H1 (cell line): ENCODE results near the gene OBI1. TPM values are rescaled to one million over a fixed set of nuclear protein-coding genes. Genes with fewer than 3 reads are reported as not detected.

ENCODE experiments used
- CTCF ChIA-PET: fragments of 300-600 bp; sonication (Branson Sonifier 250); formaldehyde crosslinking; loops from one replicate; lab custom pipeline; 2021; ENCODE audit not compliant: partially characterized antibody; lab: Charles Lee
- POLR2A ChIA-PET: fragments of 300-600 bp; sonication (Branson Sonifier 250); formaldehyde crosslinking; loops from one replicate; lab custom pipeline; 2021; ENCODE audit warnings: inconsistent platforms; ENCODE audit not compliant: partially characterized antibody; lab: Charles Lee
- DNase-seq, 2 experiments: peaks; one replicate each; pipeline versions ENCODE4 v3.0.0 to v3.0.0-alpha.2; 2010 to 2022; ENCODE audit warnings: low spot score in 2 of 2, low read depth in 1 of 2, mixed read lengths in 1 of 2
- FAIRE-seq: peaks from 2 replicates; lab custom pipeline; 2011; peaks lifted over from hg19 to GRCh38; lab: Jason Lieb, UNC
- H2AFZ ChIP-seq: 2 replicates; pipeline ENCODE4 v1.8.1; 2012; ENCODE audit warnings: low read length, inconsistent platforms
- H2AK5ac ChIP-seq: 2 replicates; pipeline ENCODE4 v1.6.1; 2013; ENCODE audit warnings: low read depth, low read length
- H2BK120ac ChIP-seq: replicated peaks from 2 replicates; pipeline ENCODE3; 2013; ENCODE audit warnings: low read depth, low read length, inconsistent platforms
- H2BK12ac ChIP-seq: 2 replicates; pipeline ENCODE4 v1.6.1; 2013; ENCODE audit warnings: low read depth, low read length
- H2BK15ac ChIP-seq: 2 replicates; pipeline ENCODE4 v1.6.1; 2013; ENCODE audit warnings: low read length
- H2BK20ac ChIP-seq: 2 replicates; pipeline ENCODE4 v1.6.1; 2013; ENCODE audit warnings: low read length
- H2BK5ac ChIP-seq: 2 replicates; pipeline ENCODE4 v1.6.1; 2013; ENCODE audit warnings: low read depth, low read length
- H3K14ac ChIP-seq: 2 replicates; pipeline ENCODE4 v1.6.1; 2013; ENCODE audit warnings: inconsistent platforms; ENCODE audit not compliant: insufficient read length
- H3K18ac ChIP-seq: 2 replicates; pipeline ENCODE4 v1.6.1; 2013; ENCODE audit warnings: low read length; ENCODE audit errors: extremely low read depth
- H3K23ac ChIP-seq: 2 replicates; pipeline ENCODE4 v1.6.1; 2013; ENCODE audit warnings: inconsistent platforms; ENCODE audit not compliant: insufficient read length
- H3K23me2 ChIP-seq: 2 replicates; pipeline ENCODE4 v1.6.1; 2013; ENCODE audit warnings: low read depth, low read length
- H3K27ac ChIP-seq: 2 replicates; pipeline ENCODE4 v1.6.1; 2011; ENCODE audit warnings: low read depth, low read length, inconsistent platforms
- H3K27me3 ChIP-seq, 4 experiments: replicated peaks in 1 of 4; 1 replicate in 1 of 4; 2 replicates in 3 of 4; pipeline versions ENCODE4 v1.6.1 to v1.8.1; 2011 to 2013; ENCODE audit warnings: low read length in 3 of 4, mild to moderate bottlenecking in 3 of 4, inconsistent platforms in 2 of 4, mixed read lengths in 2 of 4, moderate library complexity in 1 of 4; ENCODE audit not compliant: control insufficient read depth in 3 of 4, insufficient read depth in 3 of 4; ENCODE audit errors: extremely low read depth in 1 of 4
- H3K36me3 ChIP-seq, 4 experiments: 2 replicates each; pipeline versions ENCODE4 v1.6.1 to v1.8.1; 2011 to 2013; ENCODE audit warnings: mild to moderate bottlenecking in 4 of 4, low read length in 3 of 4, moderate library complexity in 2 of 4, control low read depth in 1 of 4, inconsistent platforms in 1 of 4; ENCODE audit not compliant: insufficient read depth in 4 of 4, control insufficient read depth in 2 of 4
- H3K4ac ChIP-seq: replicated peaks from 2 replicates; pipeline ENCODE3; 2013; ENCODE audit warnings: low read length, low read depth, mixed read lengths, inconsistent platforms; ENCODE audit not compliant: insufficient read length
- H3K4me1 ChIP-seq, 4 experiments: replicated peaks in 1 of 4; 1 replicate in 1 of 4; 2 replicates in 3 of 4; pipeline versions ENCODE4 v1.6.1 to v1.8.1; 2011 to 2013; ENCODE audit warnings: low read length in 3 of 4, inconsistent platforms in 2 of 4, mixed read lengths in 1 of 4; ENCODE audit not compliant: insufficient read depth in 4 of 4, control insufficient read depth in 3 of 4
- H3K4me2 ChIP-seq, 2 experiments: 2 replicates each; pipeline versions ENCODE4 v1.6.1 to v1.8.1; 2011 to 2013; ENCODE audit warnings: low read depth in 2 of 2, low read length in 2 of 2, control low read depth in 1 of 2, inconsistent platforms in 1 of 2, mild to moderate bottlenecking in 1 of 2; ENCODE audit not compliant: insufficient read depth in 1 of 2
- H3K4me3 ChIP-seq, 4 experiments: fragments of 200-600, 300-600 bp in 1 of 4; sonication (generic), shearing (Covaris generic), sonication (Bioruptor Twin) in 1 of 4; 2 replicates each; pipeline versions ENCODE4 v1.5.1 to v1.8.1; 2011 to 2016; ENCODE audit warnings: low read length in 4 of 4, low read depth in 3 of 4, control low read depth in 2 of 4, inconsistent platforms in 2 of 4, mild to moderate bottlenecking in 2 of 4, mixed read lengths in 1 of 4, moderate library complexity in 1 of 4; ENCODE audit not compliant: insufficient read depth in 2 of 4; ENCODE audit errors: extremely low read depth in 1 of 4
- H3K56ac ChIP-seq: replicated peaks from 2 replicates; pipeline ENCODE3; 2013; ENCODE audit warnings: low read depth, mild to moderate bottlenecking, mixed read lengths, low read length, inconsistent platforms; ENCODE audit not compliant: insufficient read length
- H3K79me1 ChIP-seq: 2 replicates; pipeline ENCODE4 v1.6.1; 2013; ENCODE audit warnings: low read depth, low read length, control low read depth
- H3K79me2 ChIP-seq, 2 experiments: 2 replicates each; pipeline versions ENCODE4 v1.6.1 to v1.8.1; 2012 to 2013; ENCODE audit warnings: low read length in 2 of 2, mild to moderate bottlenecking in 2 of 2, inconsistent platforms in 1 of 2; ENCODE audit not compliant: insufficient read depth in 2 of 2, control insufficient read depth in 1 of 2
- H3K9ac ChIP-seq, 4 experiments: replicated peaks in 1 of 4; 1 replicate in 1 of 4; 2 replicates in 3 of 4; pipeline versions ENCODE4 v1.6.1 to v1.8.1; 2011 to 2013; ENCODE audit warnings: low read depth in 3 of 4, low read length in 3 of 4, control low read depth in 2 of 4, mild to moderate bottlenecking in 2 of 4, moderate library complexity in 2 of 4, inconsistent platforms in 1 of 4; ENCODE audit errors: extremely low read depth in 1 of 4
- H3K9me3 ChIP-seq, 2 experiments: 2 replicates each; pipeline versions ENCODE4 v1.6.1 to v1.8.1; 2012 to 2013; ENCODE audit warnings: mild to moderate bottlenecking in 2 of 2, moderate library complexity in 2 of 2, control low read depth in 1 of 2, inconsistent platforms in 1 of 2, low read depth in 1 of 2, low read length in 1 of 2, mixed read lengths in 1 of 2; ENCODE audit not compliant: insufficient read depth in 2 of 2
- H4K20me1 ChIP-seq, 2 experiments: replicated peaks in 1 of 2; 2 replicates each; pipeline versions ENCODE3 to v1.8.1; 2011 to 2013; ENCODE audit warnings: inconsistent platforms in 2 of 2, low read length in 2 of 2, mild to moderate bottlenecking in 1 of 2; ENCODE audit not compliant: insufficient read depth in 2 of 2, control insufficient read depth in 1 of 2
- H4K5ac ChIP-seq: 2 replicates; pipeline ENCODE4 v1.6.1; 2013; ENCODE audit warnings: low read length, low read depth, mixed read lengths, inconsistent platforms; ENCODE audit not compliant: insufficient read length
- H4K8ac ChIP-seq: 2 replicates; pipeline ENCODE4 v1.8.0; 2013; ENCODE audit warnings: mild to moderate bottlenecking, moderate library complexity, low read length, inconsistent platforms; ENCODE audit not compliant: insufficient read depth; ENCODE audit errors: extremely low read depth
- H4K91ac ChIP-seq: replicated peaks from 2 replicates; pipeline ENCODE3; 2013; ENCODE audit warnings: low read length, mixed read lengths, inconsistent platforms; ENCODE audit not compliant: insufficient read length
- ASH2L ChIP-seq: fragments of 200-600, 300-600 bp; sonication (generic); IDR thresholded peaks from one replicate; pipeline ENCODE4 v1.7.1; 2017; ENCODE audit warnings: low read length
- CBX5 ChIP-seq: fragments of 300-800, 300-1000 bp; sonication (generic); IDR thresholded peaks from 2 replicates; pipeline ENCODE4 v1.7.1; 2016; ENCODE audit warnings: antibody characterized with exemption, low read length, low read depth
- CTBP2 ChIP-seq: IDR thresholded peaks from 2 replicates; pipeline ENCODE4 v1.7.0; 2011; ENCODE audit warnings: borderline replicate concordance, mild to moderate bottlenecking, moderate library complexity, mixed read lengths, low read length; ENCODE audit not compliant: insufficient read depth, insufficient read length
- EZH2 ChIP-seq: fragments of 200-600 bp; sonication (generic); IDR thresholded peaks from 2 replicates; pipeline ENCODE4 v1.7.1; 2012; ENCODE audit warnings: low read depth, mild to moderate bottlenecking, moderate library complexity, low read length, inconsistent platforms; ENCODE audit not compliant: severe bottlenecking
- FOSL1 ChIP-seq: IDR thresholded peaks from 2 replicates; pipeline ENCODE4 v1.6.1; 2011; ENCODE audit warnings: mild to moderate bottlenecking, low read depth, low read length, moderate library complexity; ENCODE audit not compliant: insufficient read depth
- NANOG ChIP-seq: IDR thresholded peaks from 2 replicates; pipeline ENCODE4 v1.6.1; 2011; ENCODE audit warnings: low read length, low read depth, mild to moderate bottlenecking, inconsistent platforms; ENCODE audit not compliant: insufficient read depth, poor library complexity, severe bottlenecking
- POLR2AphosphoS5 ChIP-seq: IDR thresholded peaks from 2 replicates; pipeline ENCODE4 v1.6.1; 2011; ENCODE audit warnings: low read depth, low read length
- POU5F1 ChIP-seq: IDR thresholded peaks from 2 replicates; pipeline ENCODE4 v1.6.1; 2011; ENCODE audit warnings: low read depth, mild to moderate bottlenecking, low read length, moderate library complexity
- RAD21 ChIP-seq, 2 experiments: IDR thresholded peaks in 1 of 2; conservative IDR thresholded peaks in 1 of 2; 2 replicates each; pipeline ENCODE4 v1.6.1; 2011; ENCODE audit warnings: low read depth in 2 of 2, low read length in 2 of 2, improper control_type of control experiment in 1 of 2, inconsistent platforms in 1 of 2, mild to moderate bottlenecking in 1 of 2, moderate library complexity in 1 of 2
- SAP30 ChIP-seq: fragments of 300-600 bp; sonication (generic); IDR thresholded peaks from 2 replicates; pipeline ENCODE4 v1.7.1; 2012; ENCODE audit warnings: low read length, moderate library complexity, mild to moderate bottlenecking, inconsistent platforms; ENCODE audit not compliant: insufficient read depth, insufficient replicate concordance
- SP2 ChIP-seq: IDR thresholded peaks from 2 replicates; pipeline ENCODE4 v1.6.1; 2012; ENCODE audit warnings: mild to moderate bottlenecking, low read length, inconsistent platforms
- WGBS, 2 experiments: shearing (Covaris generic) in 1 of 2; methylation state at CpG; one replicate each; pipeline versions ENCODE4 v1.1.6 to v1.1.7; 2013 to 2015; ENCODE audit warnings: low lambda C conversion rate in 2 of 2, mixed read lengths in 2 of 2, inconsistent platforms in 1 of 2, low coverage in 1 of 2, missing lambda C conversion rate in 1 of 2; ENCODE audit not compliant: insufficient replicate concordance in 2 of 2, insufficient coverage in 1 of 2, insufficient read length in 1 of 2; ENCODE audit errors: extremely low coverage in 1 of 2, missing lambda C conversion rate in 1 of 2; 5-methylcytosine and 5-hydroxymethylcytosine counted together
- polyA plus RNA-seq, 7 experiments: library from polyadenylated mRNA; depleted of rRNA in 3 of 7; stranded (reverse) in 5 of 7; unstranded in 2 of 7; fragments of >200 nt in 5 of 7; fragments of 200-250 nt in 2 of 7; gene quantifications; 1 replicate in 5 of 7; 2 replicates in 1 of 7; 4 replicates in 1 of 7; pipeline versions ENCODE4 v1.2.1 to v1.2.3, GENCODE V29; 2011 to 2013; ENCODE audit warnings: missing spikeins in 2 of 7, mixed read lengths in 2 of 7
- total RNA-seq: library from RNA; stranded (reverse); fragmentation: NEBNext Ultra II Directional; extraction: Animal tissue kit (Norgen Biotek cat#: 25700); gene quantifications from 2 replicates; pipeline ENCODE4 v1.2.1, GENCODE V29; 2021
- TF ChIP-seq, protein P1 (sequence below): IDR thresholded peaks from 2 replicates; pipeline ENCODE4 v1.6.1; 2012; ENCODE audit warnings: inconsistent platforms

OBI1 gene
- total and polyA plus RNA-seq, 2 of the 8 experiments (the other 6 are each of a cell fraction or from before 2014, with no cell fraction given) = 7.1 to 14.3 TPM

DNA sequence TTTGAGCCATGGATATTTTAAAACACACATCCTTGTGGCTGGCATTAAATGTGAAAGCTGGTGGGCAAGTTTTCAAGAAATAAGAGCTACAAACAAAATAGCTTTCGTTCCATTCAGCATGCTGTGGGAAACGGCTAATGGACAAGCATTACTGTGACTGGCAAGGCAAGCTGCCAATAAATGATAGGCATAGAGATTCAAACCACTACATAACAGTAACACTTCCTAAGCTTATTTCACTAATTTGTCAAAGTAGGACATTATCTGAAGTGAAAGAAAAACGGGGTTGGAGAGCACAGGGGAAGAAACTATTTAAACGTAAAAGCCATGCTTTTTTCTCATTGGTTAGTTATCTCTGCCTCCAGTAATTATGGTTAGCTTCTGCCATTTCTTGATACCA, 26.0 kb downstream of the OBI1 start:
- no peak overlapping the region for H2BK15ac ChIP-seq
- FAIRE-seq (no peak), DNase-seq (no peak)
- no peaks in the 10 kb centered on the region for H3K23me2 ChIP-seq
- no peak overlapping the region for H3K4ac ChIP-seq
- H2AFZ ChIP-seq = no peak overlapping the region
- no peak overlapping the region for H3K14ac ChIP-seq
- no peak overlapping the region for H2BK5ac ChIP-seq
- H4K5ac ChIP-seq = no peak overlapping the region
- H3K23ac ChIP-seq = no peak overlapping the region
- H3K36me3 ChIP-seq = peaks cover 3 to 76% (median 23%) of the 10 kb centered on the region in 4 experiments
- POLR2A ChIA-PET = interaction anchor here (1.0 to 1.4 kb wide), 2 partner anchors 15 to 22 kb away, joined by 3 to 4 read pairs; no protein-coding TSS in a partner anchor
- H3K18ac ChIP-seq = no peak overlapping the region
- H3K9me3 ChIP-seq = no peaks in the 10 kb centered on the region
- H3K4me2 ChIP-seq = no peak overlapping the region
- H3K4me1 ChIP-seq = no peaks in the 10 kb centered on the region
- no peaks in the 10 kb centered on the region for H4K20me1 ChIP-seq
- no peak overlapping the region for H3K56ac ChIP-seq
- H2AK5ac ChIP-seq = no peak overlapping the region
- no peaks in the 10 kb centered on the region for H3K27me3 ChIP-seq
- CTCF ChIA-PET = no interaction called here
- H3K9ac ChIP-seq = no peak overlapping the region
- no peak overlapping the region for H4K91ac ChIP-seq
- no peak overlapping the region for H3K27ac ChIP-seq
- TF ChIP-seq FOSL1 (no peak), SP2 (no peak), SAP30 (no peak), EZH2 (no peak), NANOG (no peak), POU5F1 (no peak), POLR2AphosphoS5 (no peak), CBX5 (no peak), ASH2L (no peak), RAD21 (IDR thresholded peaks at IDR 0.05 in 1 of 2, conservative IDR thresholded peaks at IDR 0.05 in 1 of 2; ENCODE audit: low read depth in 2 of 2, low read length in 2 of 2) (no peak), CTBP2 (no peak)
- TF ChIP-seq, protein P1, sequence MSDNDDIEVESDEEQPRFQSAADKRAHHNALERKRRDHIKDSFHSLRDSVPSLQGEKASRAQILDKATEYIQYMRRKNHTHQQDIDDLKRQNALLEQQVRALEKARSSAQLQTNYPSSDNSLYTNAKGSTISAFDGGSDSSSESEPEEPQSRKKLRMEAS = no peak
- H2BK120ac ChIP-seq = no peak overlapping the region
- H3K79me2 ChIP-seq = no peaks in the 10 kb centered on the region
- H2BK20ac ChIP-seq = no peak overlapping the region
- no peak overlapping the region for H2BK12ac ChIP-seq
- H3K4me3 ChIP-seq = no peak overlapping the region
- WGBS, 2 experiments = 95% methylated on average over 4 of the region's 4 CpGs; no CpG with 5 or more reads in 1 of the 2 experiments
- no peak overlapping the region for H4K8ac ChIP-seq
- H3K79me1 ChIP-seq = no peaks in the 10 kb centered on the region
